Right renal pelvis (tissue), 4 donors: ENCODE results near the gene BPI. TPM values are rescaled to one million over a fixed set of nuclear protein-coding genes. Genes with fewer than 3 reads are reported as not detected.
"Not testable (repeated sequence)": the region's sequence is repeated elsewhere in the genome, so short reads cannot be mapped to it uniquely, and the experiment has no call there.

Experiments
- DNase-seq, 4 donors: peaks; one replicate each; pipeline ENCODE4 v3.0.0-alpha.2; 2013; ENCODE audit warnings: low read depth in 4 of 4, low spot score in 3 of 4, missing footprints in 1 of 4
- polyA plus RNA-seq, 4 donors: library from polyadenylated mRNA; unstranded; fragments of 120-200 nt; gene quantifications; one replicate each; pipeline ENCODE4 v1.2.1, GENCODE V29; 2013; ENCODE audit not compliant: insufficient read length in 4 of 4

Gene BPI
- polyA plus RNA-seq, 4 donors, result 0.80 to 1.4 (median 1.3) TPM; not detected in 1

GRCh38 chr20:38354227-38354626, 50.3 kb downstream of the BPI start:
- DNase-seq, result no peak

- no peak for DNase-seq
Measured at GRCh38 chr20:38355161-38356012, 51.4 kb downstream of the BPI start.

DNA sequence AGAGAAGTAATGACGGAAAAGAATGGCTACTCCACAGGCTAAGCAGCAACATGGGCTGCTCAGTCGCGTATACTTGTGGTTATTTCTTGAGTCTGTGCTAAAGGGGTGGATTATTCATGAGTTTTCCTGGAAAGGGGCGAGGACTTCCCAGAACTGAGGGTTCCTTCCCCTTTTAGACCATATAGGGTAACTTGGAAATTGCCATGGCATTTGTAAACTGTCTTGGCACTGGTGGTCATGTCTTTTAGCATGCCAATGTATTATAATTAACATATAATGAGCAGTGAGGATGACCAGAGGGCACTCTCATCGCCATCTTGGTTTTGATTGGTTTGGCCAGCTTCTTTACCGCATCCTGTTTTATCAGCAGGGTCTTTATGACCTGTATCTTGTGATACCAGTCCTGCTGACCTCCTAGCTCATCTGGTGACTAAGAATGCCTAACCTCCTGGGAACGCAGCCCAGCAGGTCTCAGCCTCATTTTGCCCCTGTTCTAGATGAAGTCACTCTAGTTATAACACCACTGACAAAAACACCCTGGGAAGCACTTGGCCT, 53.8 kb downstream of the BPI start:
- DNase-seq, result no peak

DNA sequence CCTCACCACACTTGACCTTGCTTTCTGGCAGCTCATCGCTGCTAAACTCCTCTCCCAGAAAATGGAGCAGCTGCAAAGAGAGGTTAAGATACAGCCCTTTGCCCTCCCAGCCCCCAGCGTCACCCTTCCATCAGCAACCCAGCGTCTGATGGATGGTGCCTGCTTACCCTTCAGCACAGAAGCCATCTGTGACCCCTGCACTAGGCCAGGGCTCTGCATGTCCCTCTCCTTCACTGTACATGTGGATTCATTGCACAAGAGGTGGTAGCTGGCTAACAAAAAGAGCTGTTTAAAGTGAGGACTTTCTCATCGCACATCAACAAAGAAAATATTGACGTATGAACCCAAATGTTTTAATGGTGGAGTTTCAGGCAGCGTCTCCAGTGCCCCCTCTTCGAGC, 54.6 kb downstream of the BPI start:
- no peak for DNase-seq

- DNase-seq, result no peak
Measured at GRCh38 chr20:38363004-38363747, 59.2 kb downstream of the BPI start.

GRCh38 chr20:38369389-38369788, 65.4 kb downstream of the BPI start:
- no peak for DNase-seq

DNA sequence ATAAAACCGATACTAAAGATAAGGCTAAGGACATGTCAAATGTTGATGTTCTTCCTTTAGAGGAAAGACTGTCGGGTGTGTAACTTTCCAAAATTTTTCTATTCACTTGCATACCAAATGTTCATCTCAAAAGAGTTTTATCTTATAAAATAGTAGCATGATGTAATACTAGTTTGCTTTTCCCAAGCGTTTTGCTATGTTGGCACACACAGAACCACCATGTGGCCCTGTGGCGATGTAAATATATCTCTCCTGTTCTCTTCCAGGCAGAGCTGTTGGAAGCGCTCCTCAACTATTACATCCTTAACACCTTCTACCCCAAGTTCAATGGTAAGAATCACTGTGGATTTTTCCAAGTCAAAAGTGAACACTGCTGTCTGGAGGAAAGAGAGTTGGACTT, 68.8 kb downstream of the BPI start:
- DNase-seq, result no peak

DNA sequence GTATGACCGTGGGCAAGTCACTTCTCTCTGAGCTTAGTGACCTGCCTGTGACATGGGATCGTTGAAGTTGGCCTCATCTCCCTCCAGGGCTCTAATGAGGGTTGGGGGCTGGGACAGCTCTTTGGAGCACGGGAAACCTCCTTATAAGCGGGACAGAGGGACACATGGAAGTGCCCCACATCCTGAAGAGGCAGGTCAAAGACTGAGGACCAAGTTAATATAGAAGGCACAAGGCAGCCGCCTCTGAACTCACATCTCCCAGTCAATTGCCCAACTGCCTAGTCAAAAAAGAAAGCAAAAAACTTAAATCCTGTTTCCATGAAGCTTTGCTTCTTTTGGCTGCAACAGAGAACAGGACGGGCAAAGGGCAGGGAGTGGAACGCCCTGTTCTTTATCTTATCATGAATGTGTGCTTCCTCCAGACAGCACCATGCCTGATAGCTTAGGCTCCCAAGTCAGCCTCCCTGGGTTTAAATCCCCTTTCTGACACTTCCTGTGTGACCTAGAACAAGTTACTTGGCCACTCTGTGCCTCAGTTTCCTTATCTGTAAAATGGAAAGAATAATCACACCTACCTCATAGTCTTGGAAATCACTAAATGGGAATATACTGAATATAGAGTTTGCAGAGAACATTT, 69.4 kb downstream of the BPI start:
- no peak for DNase-seq

DNA sequence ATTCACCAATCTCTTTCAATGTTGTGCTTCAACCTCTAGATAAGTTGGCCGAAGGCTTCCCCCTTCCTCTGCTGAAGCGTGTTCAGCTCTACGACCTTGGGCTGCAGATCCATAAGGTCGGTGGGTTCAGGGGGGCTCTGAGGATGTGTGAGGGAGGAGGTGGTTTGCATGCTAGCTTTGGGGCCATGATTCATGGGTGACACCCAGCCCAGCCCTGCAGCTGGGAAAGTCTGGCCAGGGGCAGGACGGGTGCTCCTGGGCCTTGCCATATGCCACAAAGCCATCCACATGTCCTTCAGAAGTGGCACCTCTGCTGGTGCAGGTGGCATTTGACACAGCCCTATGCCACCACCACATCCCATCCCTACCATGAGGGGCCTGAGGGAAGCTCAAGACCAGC, 69.9 kb downstream of the BPI start:
- no peak for DNase-seq

GRCh38 chr20:38377039-38377685, 73.2 kb downstream of the BPI start:
- DNase-seq, result no peak

DNA sequence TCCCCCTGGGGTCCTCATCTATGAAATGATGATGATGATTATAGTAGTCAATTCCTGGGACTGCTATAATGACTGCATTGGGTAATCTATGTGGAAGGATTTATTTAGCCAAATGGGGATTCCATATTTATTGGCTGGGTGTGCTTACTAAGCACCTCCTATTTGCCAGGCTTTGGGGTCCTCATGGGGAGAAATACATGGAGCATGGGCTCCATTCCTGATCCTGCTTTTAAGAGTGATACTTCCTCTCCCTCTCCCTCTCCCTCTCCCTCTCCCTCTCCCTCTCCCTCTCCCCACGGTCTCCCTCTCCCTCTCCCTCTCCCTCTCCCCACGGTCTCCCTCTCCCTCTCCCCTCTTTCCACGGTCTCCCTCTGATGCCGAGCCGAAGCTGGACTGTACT, 73.9 kb downstream of the BPI start:
- DNase-seq, result not testable (repeated sequence)

DNA sequence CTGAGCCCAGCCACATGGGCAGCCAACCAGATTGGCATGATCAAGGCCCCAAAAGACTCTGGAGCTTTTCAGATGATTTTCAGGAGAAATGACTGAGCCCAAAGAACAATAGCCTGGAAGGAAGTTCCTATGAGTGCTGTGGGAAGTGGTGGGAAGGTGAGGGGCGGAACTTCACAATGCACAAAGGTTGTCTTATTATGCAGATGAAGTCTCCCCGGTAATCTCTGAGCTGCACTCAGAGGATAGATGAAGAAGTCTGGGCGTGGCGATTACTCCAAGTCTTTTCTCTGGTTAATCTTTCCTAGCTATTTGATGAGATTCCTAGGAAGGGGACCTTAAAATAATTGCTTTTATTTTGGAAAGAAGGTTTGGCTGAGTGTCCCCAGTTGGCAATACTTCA, 79.2 kb downstream of the BPI start:
- no peak for DNase-seq

DNA sequence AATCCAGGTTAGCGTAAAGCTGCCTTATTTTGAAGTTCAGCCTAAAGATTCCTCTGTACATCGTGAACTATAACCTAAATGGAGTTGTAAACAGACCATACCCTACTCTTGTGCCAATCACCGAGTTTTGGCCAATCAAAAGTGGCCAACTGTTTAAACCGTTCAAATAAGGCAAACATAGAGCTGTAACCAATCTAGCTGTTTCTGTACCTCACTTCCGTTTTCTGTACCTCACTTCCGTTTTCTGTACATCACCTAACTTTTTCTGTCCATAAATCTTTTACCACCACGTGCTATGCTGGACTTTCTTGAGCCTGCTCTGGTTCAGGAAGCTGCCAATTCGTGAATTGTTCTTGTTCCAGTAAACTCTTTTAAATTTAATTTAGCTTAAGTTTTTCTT, 82.0 kb downstream of the BPI start:
- DNase-seq, result no peak

DNA sequence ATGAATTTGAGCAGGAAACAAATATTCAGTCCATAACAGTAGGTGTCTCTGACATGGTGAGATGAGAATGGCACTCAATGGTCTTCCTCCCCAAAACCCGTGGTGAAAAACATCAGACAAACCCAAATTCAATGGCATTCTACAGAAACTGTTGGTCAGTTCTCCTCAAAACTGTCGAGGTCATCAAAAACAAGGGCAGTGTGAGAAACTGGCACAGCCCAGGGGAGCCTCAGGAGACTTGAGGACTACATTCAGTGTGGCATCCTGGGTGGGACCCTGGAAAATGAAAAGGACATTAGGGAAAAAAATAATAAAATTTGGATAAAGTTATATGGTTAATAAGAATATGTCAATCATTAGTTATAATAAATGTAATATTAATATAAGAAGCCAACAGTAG, 82.9 kb downstream of the BPI start:
- DNase-seq, result no peak

Other genes with a start within 250 kb of the BPI start
- gene TGM2, start 138.9 kb upstream of the BPI start, polyA plus RNA-seq, result 10 to 100 TPM; 34.1 to 45.1 (median 38.6) TPM
- 1 to 10 TPM; 2.7 to 4.1 (median 3.1) TPM for gene KIAA1755, start 43.4 kb upstream of the BPI start, polyA plus RNA-seq
- gene LBP, start 42.3 kb downstream of the BPI start, polyA plus RNA-seq, result under 1 TPM in 3 of 4 donors, not detected in 1; 0.04 to 0.10 (median 0.08) TPM
- 10 to 100 TPM; 29.6 to 66.2 (median 31.8) TPM for gene SNHG17, start 131.2 kb downstream of the BPI start, polyA plus RNA-seq
- 10 to 100 TPM; 32.2 to 43.2 (median 37.2) TPM for gene RALGAPB, start 168.7 kb downstream of the BPI start, polyA plus RNA-seq